ENCODE measurements around the gene SPACA4. TPM values are rescaled to one million over a fixed set of nuclear protein-coding genes. Genes with fewer than 3 reads are reported as not detected.
A peak's percentile ranks its signal among the peaks of the same experiment; 100 is the strongest.

The SPACA4 gene
- total RNA-seq, 1 experiment from 2014 or later: not detected

DNA sequence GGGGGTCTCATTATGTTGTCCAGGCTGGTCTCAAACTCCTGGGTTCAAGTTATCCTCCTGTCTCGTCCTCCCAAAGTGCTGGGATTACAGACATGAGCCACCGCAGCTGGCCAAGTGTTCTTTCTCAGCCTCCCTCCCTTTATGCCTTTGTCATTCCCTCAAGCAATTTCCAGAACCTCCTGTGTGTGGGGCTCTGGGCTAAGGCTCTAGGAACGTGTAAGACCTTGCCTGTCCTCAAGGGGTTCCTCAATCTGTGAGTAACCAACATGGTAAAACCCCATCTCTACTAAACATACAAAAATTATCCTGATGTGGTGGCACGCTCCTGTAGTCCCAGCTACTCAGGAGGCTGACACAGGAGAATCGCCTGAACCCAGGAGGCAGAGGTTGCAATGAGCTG lies 15.5 kb upstream of the SPACA4 start:
- H3K36me3 ChIP-seq (ENCODE audit: insufficient read depth, low read length): no peaks in the 10 kb centered on the region

DNA sequence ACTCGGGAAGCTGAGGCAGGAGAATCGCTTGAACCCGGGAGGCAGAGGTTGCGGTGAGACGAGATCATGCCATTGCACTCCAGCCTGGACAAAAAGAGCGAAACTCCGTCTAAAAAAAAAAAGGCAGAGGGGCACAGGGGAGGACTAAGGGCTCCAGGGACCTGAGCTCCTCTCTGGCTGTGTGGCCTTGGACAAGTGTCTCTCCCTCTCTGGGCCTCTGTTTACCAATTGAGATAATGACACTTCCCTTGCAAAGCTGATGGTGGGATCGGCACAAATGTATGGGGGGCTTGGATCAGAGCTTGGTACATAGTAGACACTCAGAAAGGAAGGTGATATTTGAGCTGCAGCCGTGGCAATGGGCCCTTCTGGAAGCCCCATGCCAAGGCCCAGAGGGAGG lies 11.4 kb upstream of the SPACA4 start:
- Histone ChIP-seq H3K27ac (ENCODE audit: low read length) (no peak overlapping the region), H2AFZ (ENCODE audit: low read length) (no peak overlapping the region), H3K4me2 (ENCODE audit: low read depth, low read length, poor library complexity, severe bottlenecking) (no peak overlapping the region), H3K9me2 (replicated peaks; ENCODE audit: insufficient read depth, low read length) (no peaks in the 10 kb centered on the region), H3K27me3 (ENCODE audit: low read length) (no peaks in the 10 kb centered on the region), H3K9ac (ENCODE audit: low read length) (no peak overlapping the region), H4K20me1 (ENCODE audit: insufficient read depth, low read depth, low read length) (no peaks in the 10 kb centered on the region), H3K4me1 (ENCODE audit: low read length) (no peaks in the 10 kb centered on the region), H3K4me3 (ENCODE audit: low read length) (no peak overlapping the region), H3K9me3 (ENCODE audit: low read length) (no peaks in the 10 kb centered on the region), H3K79me2 (ENCODE audit: low read length) (no peaks in the 10 kb centered on the region), H3K36me3 (ENCODE audit: insufficient read depth, low read length) (no peaks in the 10 kb centered on the region)
- DNase-seq: peak; percentile 10

More for the DNA sequence above, 15.5 kb upstream of the SPACA4 start:
- Histone ChIP-seq H3K9me2 (replicated peaks; ENCODE audit: insufficient read depth, low read length) (no peaks in the 10 kb centered on the region), H3K9me3 (ENCODE audit: low read length) (no peaks in the 10 kb centered on the region), H3K4me2 (ENCODE audit: low read depth, low read length, poor library complexity, severe bottlenecking) (no peak overlapping the region), H3K4me3 (ENCODE audit: low read length) (no peak overlapping the region), H3K9ac (ENCODE audit: low read length) (no peak overlapping the region), H3K79me2 (ENCODE audit: low read length) (no peaks in the 10 kb centered on the region), H3K27ac (ENCODE audit: low read length) (no peak overlapping the region), H3K4me1 (ENCODE audit: low read length) (no peaks in the 10 kb centered on the region), H2AFZ (ENCODE audit: low read length) (no peak overlapping the region), H4K20me1 (ENCODE audit: insufficient read depth, low read depth, low read length) (no peaks in the 10 kb centered on the region), H3K27me3 (ENCODE audit: low read length) (no peaks in the 10 kb centered on the region)
- no peak for DNase-seq

DNA sequence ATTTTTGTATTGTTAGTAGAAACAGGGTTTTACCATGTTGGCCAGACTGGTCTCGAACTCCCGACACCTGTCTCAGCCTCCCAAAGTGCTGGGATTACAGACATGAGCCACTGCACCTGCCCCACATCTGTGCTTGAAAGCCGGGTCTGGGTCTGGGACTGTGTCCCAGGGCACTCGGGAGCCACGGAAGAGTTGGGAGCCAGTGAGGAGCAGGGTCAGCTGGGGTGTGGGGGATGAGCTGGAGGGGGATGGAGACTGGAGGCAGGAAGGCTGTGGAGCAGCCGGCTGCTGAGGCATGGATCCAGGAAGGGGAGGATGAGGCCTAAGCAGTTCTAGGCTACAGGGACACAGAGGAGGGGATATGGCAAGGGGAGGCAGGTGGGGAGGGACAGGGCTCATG lies 10.7 kb upstream of the SPACA4 start:
- no peak overlapping the region for H3K4me3 ChIP-seq (ENCODE audit: low read length)
- no peaks in the 10 kb centered on the region for H3K9me3 ChIP-seq (ENCODE audit: low read length)
- no peaks in the 10 kb centered on the region for H4K20me1 ChIP-seq (ENCODE audit: insufficient read depth, low read depth, low read length)
- DNase-seq: peak; percentile 29
- no peaks in the 10 kb centered on the region for H3K4me1 ChIP-seq (ENCODE audit: low read length)
- H3K27me3 ChIP-seq (ENCODE audit: low read length): no peaks in the 10 kb centered on the region
- H3K9me2 ChIP-seq (replicated peaks; ENCODE audit: insufficient read depth, low read length): no peaks in the 10 kb centered on the region
- no peaks in the 10 kb centered on the region for H3K36me3 ChIP-seq (ENCODE audit: insufficient read depth, low read length)
- no peaks in the 10 kb centered on the region for H3K79me2 ChIP-seq (ENCODE audit: low read length)
- no peak overlapping the region for H2AFZ ChIP-seq (ENCODE audit: low read length)
- no peak overlapping the region for H3K27ac ChIP-seq (ENCODE audit: low read length)
- H3K9ac ChIP-seq (ENCODE audit: low read length): no peak overlapping the region
- no peak overlapping the region for H3K4me2 ChIP-seq (ENCODE audit: low read depth, low read length, poor library complexity, severe bottlenecking)

DNA sequence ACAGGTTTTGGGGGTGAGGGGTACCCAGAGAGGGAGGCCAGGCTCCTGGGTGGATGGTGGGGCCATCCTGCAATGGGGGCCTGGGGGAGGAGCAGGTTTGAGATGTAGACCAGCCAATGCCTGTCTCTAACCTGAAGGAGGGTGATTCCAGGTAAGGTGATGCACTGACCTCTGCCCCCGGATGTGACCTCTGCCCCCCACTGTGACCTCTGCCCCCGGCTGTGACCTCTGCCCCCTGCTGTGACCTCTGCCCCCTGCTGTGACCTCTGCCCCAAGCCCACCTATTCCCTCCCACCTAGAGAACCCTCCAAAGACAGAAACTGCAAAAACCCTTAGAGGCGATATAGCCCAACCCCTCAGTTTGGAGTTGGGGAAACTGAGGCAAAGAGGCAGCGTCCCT lies 10.3 kb upstream of the SPACA4 start:
- Histone ChIP-seq H3K4me3 (ENCODE audit: low read length) (no peak overlapping the region), H2AFZ (ENCODE audit: low read length) (no peak overlapping the region), H3K9me2 (replicated peaks; ENCODE audit: insufficient read depth, low read length) (no peaks in the 10 kb centered on the region), H3K9me3 (ENCODE audit: low read length) (no peaks in the 10 kb centered on the region), H3K4me1 (ENCODE audit: low read length) (no peaks in the 10 kb centered on the region), H3K27me3 (ENCODE audit: low read length) (no peaks in the 10 kb centered on the region), H3K9ac (ENCODE audit: low read length) (no peak overlapping the region), H3K27ac (ENCODE audit: low read length) (no peak overlapping the region), H3K79me2 (ENCODE audit: low read length) (no peaks in the 10 kb centered on the region), H3K4me2 (ENCODE audit: low read depth, low read length, poor library complexity, severe bottlenecking) (no peak overlapping the region), H4K20me1 (ENCODE audit: insufficient read depth, low read depth, low read length) (no peaks in the 10 kb centered on the region), H3K36me3 (ENCODE audit: insufficient read depth, low read length) (no peaks in the 10 kb centered on the region)
- peak; percentile 19 for DNase-seq

DNA sequence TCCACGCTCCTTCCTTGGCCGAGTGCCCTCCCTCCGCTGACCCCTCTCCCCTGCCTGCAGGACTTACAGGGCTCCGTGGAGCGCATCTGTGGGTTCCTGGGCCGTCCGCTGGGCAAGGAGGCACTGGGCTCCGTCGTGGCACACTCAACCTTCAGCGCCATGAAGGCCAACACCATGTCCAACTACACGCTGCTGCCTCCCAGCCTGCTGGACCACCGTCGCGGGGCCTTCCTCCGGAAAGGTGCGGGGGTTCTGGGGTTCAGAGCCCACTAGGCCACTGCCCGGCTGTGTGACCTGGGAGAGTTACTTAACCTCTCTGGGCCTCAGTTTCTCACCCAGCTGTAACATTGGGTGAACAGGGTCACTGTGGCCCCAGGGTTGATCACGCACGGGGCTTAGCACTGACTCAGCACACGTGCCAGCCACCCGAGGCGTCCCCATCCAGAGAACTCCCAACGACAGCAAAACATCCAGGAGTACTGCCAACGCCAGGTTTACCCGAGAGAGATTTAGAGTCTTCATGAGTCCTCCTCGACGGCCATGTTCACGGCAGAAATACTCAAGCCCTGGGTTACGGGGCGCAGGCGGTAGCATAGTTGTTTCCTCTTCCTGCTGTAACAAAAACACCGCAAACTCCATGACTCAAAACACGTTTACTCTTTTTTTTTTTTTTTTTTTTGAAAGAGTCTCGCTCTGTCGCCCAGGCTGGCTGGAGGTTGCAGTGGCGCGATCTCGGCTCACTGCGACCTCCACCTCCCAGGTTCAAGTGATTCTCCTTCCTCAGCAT lies 9.7 kb upstream of the SPACA4 start:
- no peak overlapping the region for H3K27ac ChIP-seq (ENCODE audit: low read length)

DNA sequence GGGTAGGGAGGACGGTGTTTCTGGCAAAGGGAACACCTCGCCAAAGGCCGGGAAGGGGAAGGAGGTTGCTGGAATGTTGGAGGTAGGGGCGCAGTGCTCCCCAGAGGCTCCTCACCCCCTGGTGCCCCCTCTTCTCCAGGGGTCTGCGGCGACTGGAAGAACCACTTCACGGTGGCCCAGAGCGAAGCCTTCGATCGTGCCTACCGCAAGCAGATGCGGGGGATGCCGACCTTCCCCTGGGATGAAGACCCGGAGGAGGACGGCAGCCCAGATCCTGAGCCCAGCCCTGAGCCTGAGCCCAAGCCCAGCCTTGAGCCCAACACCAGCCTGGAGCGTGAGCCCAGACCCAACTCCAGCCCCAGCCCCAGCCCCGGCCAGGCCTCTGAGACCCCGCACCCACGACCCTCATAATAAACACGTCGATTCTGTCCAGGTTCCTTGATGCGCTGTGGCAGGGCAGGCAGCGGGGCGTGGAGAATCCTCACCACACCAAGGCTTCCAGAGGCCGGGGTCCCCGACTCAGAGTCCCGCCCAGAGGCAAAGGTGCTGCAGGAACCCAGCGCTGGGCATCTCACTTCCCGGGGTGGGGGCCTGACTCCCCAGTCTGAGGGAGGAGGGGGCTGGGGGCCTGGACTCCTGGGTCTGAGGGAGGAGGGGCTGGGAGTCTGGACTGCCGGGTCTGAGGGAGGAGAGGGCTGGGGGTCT lies 7.4 kb upstream of the SPACA4 start:
- DNase-seq: peak; percentile 31

More for the DNA sequence above, 9.7 kb upstream of the SPACA4 start:
- no peak overlapping the region for H3K4me2 ChIP-seq (ENCODE audit: low read depth, low read length, poor library complexity, severe bottlenecking)
- H3K9ac ChIP-seq (ENCODE audit: low read length): no peak overlapping the region
- no peaks in the 10 kb centered on the region for H3K9me3 ChIP-seq (ENCODE audit: low read length)
- H4K20me1 ChIP-seq (ENCODE audit: insufficient read depth, low read depth, low read length): no peaks in the 10 kb centered on the region
- H3K27me3 ChIP-seq (ENCODE audit: low read length): no peaks in the 10 kb centered on the region
- no peak overlapping the region for H3K4me3 ChIP-seq (ENCODE audit: low read length)
- no peaks in the 10 kb centered on the region for H3K9me2 ChIP-seq (replicated peaks; ENCODE audit: insufficient read depth, low read length)
- no peaks in the 10 kb centered on the region for H3K79me2 ChIP-seq (ENCODE audit: low read length)
- no peak overlapping the region for H2AFZ ChIP-seq (ENCODE audit: low read length)
- DNase-seq: peak; percentile 42
- no peaks in the 10 kb centered on the region for H3K36me3 ChIP-seq (ENCODE audit: insufficient read depth, low read length)
- no peaks in the 10 kb centered on the region for H3K4me1 ChIP-seq (ENCODE audit: low read length)

DNA sequence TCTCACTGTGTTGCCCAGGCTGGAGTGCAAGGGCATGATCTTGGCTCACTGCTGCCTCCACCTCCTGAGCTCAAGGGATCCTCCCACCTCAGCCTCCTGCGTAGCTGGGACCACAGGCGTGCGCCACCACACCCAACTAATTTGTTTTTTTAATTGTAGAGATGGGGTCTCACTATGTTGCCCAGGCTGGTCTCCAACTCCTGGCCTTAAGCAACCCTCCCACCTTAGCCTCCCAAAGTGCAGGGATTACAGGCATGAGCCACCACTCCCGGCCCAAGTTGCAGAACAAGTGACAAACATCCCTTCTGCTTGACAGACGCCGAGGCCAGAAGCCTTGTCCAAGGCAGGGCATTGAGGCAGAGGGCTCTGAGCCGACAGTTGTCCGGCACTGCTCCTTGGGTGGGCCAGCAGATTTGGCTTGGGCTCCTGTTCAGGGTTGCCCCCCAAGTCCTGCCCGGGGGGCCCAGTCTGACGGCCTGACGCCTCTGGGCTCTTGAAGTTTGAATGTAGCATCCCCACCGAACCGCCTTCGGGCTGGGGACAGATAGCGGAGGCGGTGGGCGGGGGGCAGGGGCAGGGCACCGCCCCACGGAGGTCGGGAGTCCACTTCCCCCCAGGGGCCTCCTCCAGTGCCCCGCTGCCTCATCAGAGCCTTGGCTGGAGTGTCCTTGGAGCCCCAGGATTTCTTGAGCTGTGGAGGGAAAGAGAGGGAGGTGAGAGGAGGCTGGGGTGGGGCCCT lies 5.7 kb upstream of the SPACA4 start:
- H3K9ac ChIP-seq (ENCODE audit: low read length): no peak overlapping the region
- no peak overlapping the region for H3K4me3 ChIP-seq (ENCODE audit: low read length)
- no peak overlapping the region for H3K4me2 ChIP-seq (ENCODE audit: low read depth, low read length, poor library complexity, severe bottlenecking)
- H3K79me2 ChIP-seq (ENCODE audit: low read length): no peaks in the 10 kb centered on the region
- H2AFZ ChIP-seq (ENCODE audit: low read length): no peak overlapping the region
- no peaks in the 10 kb centered on the region for H4K20me1 ChIP-seq (ENCODE audit: insufficient read depth, low read depth, low read length)
- no peak overlapping the region for H3K27ac ChIP-seq (ENCODE audit: low read length)
- H3K9me3 ChIP-seq (ENCODE audit: low read length): no peaks in the 10 kb centered on the region
- no peaks in the 10 kb centered on the region for H3K9me2 ChIP-seq (replicated peaks; ENCODE audit: insufficient read depth, low read length)
- no peaks in the 10 kb centered on the region for H3K36me3 ChIP-seq (ENCODE audit: insufficient read depth, low read length)
- H3K27me3 ChIP-seq (ENCODE audit: low read length): no peaks in the 10 kb centered on the region
- no peaks in the 10 kb centered on the region for H3K4me1 ChIP-seq (ENCODE audit: low read length)
- DNase-seq: peak; percentile 37

More for the DNA sequence above, 7.4 kb upstream of the SPACA4 start:
- Histone ChIP-seq H3K9me2 (replicated peaks; ENCODE audit: insufficient read depth, low read length) (no peaks in the 10 kb centered on the region), H3K27ac (ENCODE audit: low read length) (no peak overlapping the region), H3K4me1 (ENCODE audit: low read length) (no peaks in the 10 kb centered on the region), H2AFZ (ENCODE audit: low read length) (no peak overlapping the region), H3K9ac (ENCODE audit: low read length) (no peak overlapping the region), H3K4me2 (ENCODE audit: low read depth, low read length, poor library complexity, severe bottlenecking) (no peak overlapping the region), H3K4me3 (ENCODE audit: low read length) (no peak overlapping the region), H4K20me1 (ENCODE audit: insufficient read depth, low read depth, low read length) (no peaks in the 10 kb centered on the region), H3K27me3 (ENCODE audit: low read length) (no peaks in the 10 kb centered on the region), H3K9me3 (ENCODE audit: low read length) (no peaks in the 10 kb centered on the region), H3K36me3 (ENCODE audit: insufficient read depth, low read length) (no peaks in the 10 kb centered on the region), H3K79me2 (ENCODE audit: low read length) (no peaks in the 10 kb centered on the region)

DNA sequence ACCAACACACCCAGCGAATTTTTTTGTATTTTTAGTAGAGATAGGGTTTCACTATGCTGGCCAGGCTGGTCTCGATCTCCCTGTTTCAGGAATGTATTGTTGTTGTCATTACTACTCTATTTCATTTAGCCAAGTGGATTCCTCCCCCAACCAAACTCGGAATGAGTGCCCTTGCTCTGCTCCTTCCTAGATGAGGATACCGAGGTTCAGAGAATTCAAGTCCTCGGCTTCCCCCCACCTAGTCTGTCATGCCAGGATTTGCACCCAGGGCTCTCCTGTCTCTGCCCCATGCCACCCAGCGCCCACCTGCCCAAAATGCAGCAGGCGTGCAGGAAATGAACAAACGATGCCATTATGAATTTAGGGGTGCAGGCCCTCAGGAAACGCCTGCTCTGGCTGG lies 3.5 kb upstream of the SPACA4 start:
- DNase-seq: peak; percentile 39
- H3K4me3 ChIP-seq (ENCODE audit: low read length): no peak overlapping the region
- no peaks in the 10 kb centered on the region for H3K9me2 ChIP-seq (replicated peaks; ENCODE audit: insufficient read depth, low read length)

More for the DNA sequence above, 3.5 kb upstream of the SPACA4 start:
- Histone ChIP-seq H3K4me2 (ENCODE audit: low read depth, low read length, poor library complexity, severe bottlenecking) (no peak overlapping the region), H3K27ac (ENCODE audit: low read length) (no peak overlapping the region), H3K4me1 (ENCODE audit: low read length) (no peaks in the 10 kb centered on the region), H3K9me3 (ENCODE audit: low read length) (no peaks in the 10 kb centered on the region), H3K36me3 (ENCODE audit: insufficient read depth, low read length) (no peaks in the 10 kb centered on the region; the same call in 1 of the 2 replicates), H2AFZ (ENCODE audit: low read length) (no peak overlapping the region), H3K27me3 (ENCODE audit: low read length) (no peaks in the 10 kb centered on the region), H3K9ac (ENCODE audit: low read length) (no peak overlapping the region), H4K20me1 (ENCODE audit: insufficient read depth, low read depth, low read length) (no peaks in the 10 kb centered on the region), H3K79me2 (ENCODE audit: low read length) (no peaks in the 10 kb centered on the region)

Data from Karpas-422 (cell line).